ENCODE measurements around the gene CSF3.

DNA sequence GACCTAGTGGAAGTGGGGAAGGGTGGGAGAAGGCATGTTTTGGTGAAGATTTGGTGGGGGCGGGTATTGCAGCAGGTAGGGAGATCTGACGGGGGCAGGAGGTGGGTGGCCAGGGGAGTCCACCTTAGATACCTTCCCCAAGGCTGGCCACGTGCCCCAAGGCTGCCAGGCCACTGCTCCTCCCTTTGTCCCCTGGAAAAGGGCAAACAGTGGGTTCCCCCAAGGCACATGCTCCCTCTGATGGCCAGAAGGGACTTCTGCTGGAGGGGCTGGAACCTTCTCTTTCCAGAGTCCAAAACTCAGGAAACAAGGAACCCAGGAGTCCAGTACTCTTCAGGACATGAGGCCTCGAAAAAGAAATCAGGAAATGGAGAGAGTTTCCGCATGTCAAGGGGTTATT is 40.8 kb upstream of the CSF3 start:
- TF ChIP-seq, protein P1, sequence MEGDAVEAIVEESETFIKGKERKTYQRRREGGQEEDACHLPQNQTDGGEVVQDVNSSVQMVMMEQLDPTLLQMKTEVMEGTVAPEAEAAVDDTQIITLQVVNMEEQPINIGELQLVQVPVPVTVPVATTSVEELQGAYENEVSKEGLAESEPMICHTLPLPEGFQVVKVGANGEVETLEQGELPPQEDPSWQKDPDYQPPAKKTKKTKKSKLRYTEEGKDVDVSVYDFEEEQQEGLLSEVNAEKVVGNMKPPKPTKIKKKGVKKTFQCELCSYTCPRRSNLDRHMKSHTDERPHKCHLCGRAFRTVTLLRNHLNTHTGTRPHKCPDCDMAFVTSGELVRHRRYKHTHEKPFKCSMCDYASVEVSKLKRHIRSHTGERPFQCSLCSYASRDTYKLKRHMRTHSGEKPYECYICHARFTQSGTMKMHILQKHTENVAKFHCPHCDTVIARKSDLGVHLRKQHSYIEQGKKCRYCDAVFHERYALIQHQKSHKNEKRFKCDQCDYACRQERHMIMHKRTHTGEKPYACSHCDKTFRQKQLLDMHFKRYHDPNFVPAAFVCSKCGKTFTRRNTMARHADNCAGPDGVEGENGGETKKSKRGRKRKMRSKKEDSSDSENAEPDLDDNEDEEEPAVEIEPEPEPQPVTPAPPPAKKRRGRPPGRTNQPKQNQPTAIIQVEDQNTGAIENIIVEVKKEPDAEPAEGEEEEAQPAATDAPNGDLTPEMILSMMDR (IDR thresholded peaks at IDR 0.05; ENCODE audit: low read length): no peak
- TF ChIP-seq EZH2 (IDR thresholded peaks at IDR 0.05; ENCODE audit: borderline replicate concordance, low read length): no peak

Measured in OCI-LY1 (cell line).